Retinal pigment epithelial cell (primary cell): ENCODE measurements around the gene OXCT2.
"Not testable (repeated sequence)": the region's sequence is repeated elsewhere in the genome, so short reads cannot be mapped to it uniquely, and the experiment has no call there.

ENCODE experiments used
- DNase-seq: peaks from one replicate; pipeline ENCODE4 v3.0.0-alpha.2; 2010; ENCODE audit warnings: low read depth
- H3K4me3 ChIP-seq: 2 replicates; pipeline ENCODE4 v1.5.1; 2011; ENCODE audit warnings: mild to moderate bottlenecking, low read length, control low read depth, moderate library complexity
- CTCF ChIP-seq: conservative IDR thresholded peaks from 2 replicates; pipeline ENCODE4 v1.5.1; 2011; ENCODE audit warnings: low read depth, low read length, control low read depth, inconsistent platforms

OXCT2 gene

GRCh38 chr1:39776400-39776713, 5.2 kb upstream of the OXCT2 start:
- H3K4me3 ChIP-seq = no peak overlapping the region
- no peak for TF ChIP-seq CTCF
- no peak for DNase-seq

GRCh38 chr1:39775676-39776399, 4.7 kb upstream of the OXCT2 start:
- not testable (repeated sequence) for H3K4me3 ChIP-seq

GRCh38 chr1:39775141-39775540, 4.0 kb upstream of the OXCT2 start:
- not testable (repeated sequence) for DNase-seq, H3K4me3 ChIP-seq

More at GRCh38 chr1:39775676-39776399, 4.7 kb upstream of the OXCT2 start:
- not testable (repeated sequence) for DNase-seq

GRCh38 chr1:39773369-39773979, 2.3 kb upstream of the OXCT2 start:
- not testable (repeated sequence) for H3K4me3 ChIP-seq, DNase-seq

GRCh38 chr1:39770100-39771021, 787 bp downstream of the OXCT2 start:
- not testable (repeated sequence) for DNase-seq, H3K4me3 ChIP-seq

GRCh38 chr1:39769502-39769901, 1.6 kb downstream of the OXCT2 start:
- not testable (repeated sequence) for H3K4me3 ChIP-seq, DNase-seq

GRCh38 chr1:39766466-39766865, 4.7 kb downstream of the OXCT2 start:
- not testable (repeated sequence) for DNase-seq

GRCh38 chr1:39764512-39764911, 6.6 kb downstream of the OXCT2 start:
- not testable (repeated sequence) for DNase-seq, H3K4me3 ChIP-seq

More at GRCh38 chr1:39766466-39766865, 4.7 kb downstream of the OXCT2 start:
- not testable (repeated sequence) for H3K4me3 ChIP-seq

- not testable (repeated sequence) for H3K4me3 ChIP-seq, DNase-seq
These were observed 7.4 kb downstream of the OXCT2 start for GRCh38 chr1:39763619-39764374.

GRCh38 chr1:39762550-39763540, 8.3 kb downstream of the OXCT2 start:
- DNase-seq = no peak
- TF ChIP-seq CTCF = no peak

More at GRCh38 chr1:39762550-39763540, 8.3 kb downstream of the OXCT2 start:
- no peak overlapping the region for H3K4me3 ChIP-seq
